AG04450 (cell line): ENCODE measurements around the gene WDR77. TPM values are rescaled to one million over a fixed set of nuclear protein-coding genes. Genes with fewer than 3 reads are reported as not detected.

Source experiments
- CTCF ChIA-PET: fragments of 300-600, 350-600 bp; formaldehyde crosslinking; extraction: SDS; loops from one replicate; lab custom pipeline; 2022; ENCODE audit warnings: antibody characterized with exemption, inconsistent platforms; lab: Charles Lee
- POLR2A ChIA-PET: fragments of 350-600 bp; formaldehyde crosslinking; extraction: SDS; loops from one replicate; lab custom pipeline; 2021; ENCODE audit warnings: antibody characterized with exemption, inconsistent platforms; lab: Yijun Ruan, JAX
- DNase-seq: peaks from one replicate; pipeline ENCODE4 v3.0.0-alpha.2; 2011; ENCODE audit warnings: low read depth, low spot score
- H3K27ac ChIP-seq: one replicate; pipeline ENCODE4 v1.5.1; 2012; ENCODE audit warnings: low read depth, low read length, control low read depth
- H3K27me3 ChIP-seq: one replicate; pipeline ENCODE4 v1.6.0; 2012; ENCODE audit warnings: low read length; ENCODE audit not compliant: control insufficient read depth, insufficient read depth
- H3K4me3 ChIP-seq: 2 replicates; pipeline ENCODE4 v1.5.1; 2011; ENCODE audit warnings: mild to moderate bottlenecking, low read depth, low read length, control low read depth
- H3K9me3 ChIP-seq: 2 replicates; pipeline ENCODE4 v1.5.1; 2012; ENCODE audit warnings: low read length; ENCODE audit not compliant: control insufficient read depth, insufficient read depth
- CTCF ChIP-seq: IDR thresholded peaks from 2 replicates; pipeline ENCODE4 v1.5.1; 2011; ENCODE audit warnings: low read depth, low read length, control low read depth, inconsistent platforms
- polyA plus RNA-seq: library from polyadenylated mRNA; depleted of rRNA; stranded (reverse); fragments of >200 nt; gene quantifications from 2 replicates; pipeline ENCODE4 v1.2.3, GENCODE V29; 2011

The WDR77 gene
- polyA plus RNA-seq, 1 experiment, result 86.9 TPM

DNA sequence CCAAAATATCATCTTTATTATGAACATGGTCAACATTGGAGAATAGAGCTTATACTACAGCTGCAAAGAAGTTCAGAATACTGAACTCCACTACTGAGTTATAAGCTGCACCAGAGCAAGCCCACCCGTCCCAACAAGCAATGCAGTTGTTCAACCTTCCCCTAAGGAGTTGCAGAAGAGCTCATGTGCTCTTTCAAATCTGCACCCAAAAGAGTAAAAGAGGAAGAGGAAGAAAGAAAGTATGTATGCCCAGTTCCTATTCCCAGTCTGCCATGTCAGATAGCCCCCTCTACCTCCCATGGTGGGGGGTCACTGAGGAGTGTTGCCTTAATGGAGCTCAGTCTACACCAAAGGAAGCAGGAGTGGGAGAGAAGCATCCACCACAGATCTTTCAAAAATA, 31.6 kb upstream of the WDR77 start:
- CTCF ChIA-PET, result interaction anchor here (0.6 to 5.6 kb wide), 19 partner anchors 10 to 889 kb away, joined by 3 to 133 read pairs (median 5); partner anchors contain the start of gene INKA2

GRCh38 chr1:111476761-111477309, 27.8 kb upstream of the WDR77 start:
- no peak overlapping the region for H3K27ac ChIP-seq
- CTCF ChIA-PET, result interaction anchor here (0.6 to 2.0 kb wide), 5 partner anchors 181 to 605 kb away, joined by 3 to 10 read pairs (median 3); no protein-coding TSS in a partner anchor
- H3K27me3 ChIP-seq, result no peaks in the 10 kb centered on the region
- POLR2A ChIA-PET, result no interaction called here
- H3K4me3 ChIP-seq, result no peak overlapping the region
- DNase-seq, result no peak
- no peak for TF ChIP-seq CTCF
- no peaks in the 10 kb centered on the region for H3K9me3 ChIP-seq

More for the DNA sequence above, 31.6 kb upstream of the WDR77 start:
- H3K27ac ChIP-seq, result no peak overlapping the region
- no peak for TF ChIP-seq CTCF
- H3K27me3 ChIP-seq, result no peaks in the 10 kb centered on the region
- H3K9me3 ChIP-seq, result no peaks in the 10 kb centered on the region
- DNase-seq, result no peak
- POLR2A ChIA-PET, result no interaction called here
- no peak overlapping the region for H3K4me3 ChIP-seq

DNA sequence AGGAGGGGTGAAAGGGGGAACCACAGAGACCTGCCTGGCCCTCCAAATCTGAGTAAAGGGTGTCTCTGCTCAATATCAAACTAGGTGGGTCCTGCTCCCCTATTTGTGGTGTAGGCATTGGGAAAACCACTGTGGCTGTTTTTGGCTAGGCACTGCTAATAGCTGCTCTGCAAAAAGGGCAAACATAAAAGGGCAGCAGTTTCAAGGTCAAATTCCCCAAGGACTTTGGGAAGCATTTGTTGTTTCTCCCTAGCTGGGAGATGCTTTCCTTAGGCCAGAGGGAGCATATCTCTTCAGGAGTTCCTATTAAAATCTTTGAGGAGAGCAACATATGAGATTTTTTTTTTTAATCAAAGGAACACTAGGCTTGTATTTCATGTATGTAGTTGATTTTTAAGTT, 27.2 kb upstream of the WDR77 start:
- Histone ChIP-seq H3K27ac (no peak overlapping the region), H3K27me3 (no peaks in the 10 kb centered on the region), H3K9me3 (no peaks in the 10 kb centered on the region), H3K4me3 (no peak overlapping the region)
- TF ChIP-seq CTCF, result no peak
- no peak for DNase-seq
- CTCF ChIA-PET, result interaction anchor here (0.7 to 2.0 kb wide), 4 partner anchors 182 to 604 kb away, joined by 3 to 10 read pairs (median 4); no protein-coding TSS in a partner anchor
- POLR2A ChIA-PET, result no interaction called here

DNA sequence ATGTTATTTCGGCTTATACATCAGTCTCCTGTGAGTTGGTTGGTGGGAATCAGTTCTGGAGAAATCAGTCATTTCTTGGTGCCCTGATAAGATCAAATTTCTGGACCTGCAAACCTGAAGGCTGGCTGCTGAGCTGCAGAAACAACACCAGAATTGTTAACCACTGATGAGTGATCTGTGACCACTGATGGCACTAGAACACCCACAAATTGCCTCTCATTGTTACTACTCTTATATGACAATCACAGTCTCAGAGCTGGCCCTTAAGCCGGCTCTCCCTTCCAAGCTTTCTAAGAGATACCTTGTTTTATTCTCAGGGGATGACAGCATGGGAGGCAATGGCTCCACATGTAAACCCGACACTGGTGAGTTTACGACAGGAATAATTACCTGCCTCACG, 26.6 kb upstream of the WDR77 start:
- ChIA-PET POLR2A (interaction anchor here (1.0 kb wide), 1 partner anchor 12 kb away, joined by 3 read pairs; no protein-coding TSS in a partner anchor), CTCF (interaction anchor here (1.0 to 2.0 kb wide), 2 partner anchors 294 kb away, joined by 3 to 10 read pairs; no protein-coding TSS in a partner anchor)
- H3K27me3 ChIP-seq, result no peaks in the 10 kb centered on the region
- no peak for TF ChIP-seq CTCF
- DNase-seq, result no peak
- H3K4me3 ChIP-seq, result no peak overlapping the region
- H3K27ac ChIP-seq, result no peak overlapping the region
- H3K9me3 ChIP-seq, result no peaks in the 10 kb centered on the region

- no peak overlapping the region for H3K27ac ChIP-seq
- no peaks in the 10 kb centered on the region for H3K9me3 ChIP-seq
- no peak overlapping the region for H3K4me3 ChIP-seq
- no peaks in the 10 kb centered on the region for H3K27me3 ChIP-seq
- ChIA-PET CTCF (interaction anchor here (0.5 to 1.6 kb wide), 4 partner anchors 33 to 314 kb away, joined by 3 to 9 read pairs (median 3); no protein-coding TSS in a partner anchor), POLR2A (interaction anchor here (1.0 kb wide), 1 partner anchor 11 kb away, joined by 3 read pairs; no protein-coding TSS in a partner anchor)
- TF ChIP-seq CTCF, result no peak
- DNase-seq, result no peak
Measured at GRCh38 chr1:111474521-111474920, 25.5 kb upstream of the WDR77 start.
